Neutrophil (primary cell): ENCODE data around the gene HPS5.
"Not testable (repeated sequence)": the region's sequence is repeated elsewhere in the genome, so short reads cannot be mapped to it uniquely, and the experiment has no call there.

ENCODE experiments used
- H3K27ac ChIP-seq: fragments of 200-600 bp; sonication (generic); 2 replicates; pipeline ENCODE4 v1.5.1; 2016; ENCODE audit warnings: mild to moderate bottlenecking, moderate library complexity
- H3K27me3 ChIP-seq: fragments of 200-600 bp; sonication (generic); 2 replicates; pipeline ENCODE4 v1.6.0; 2016; ENCODE audit warnings: mild to moderate bottlenecking
- H3K36me3 ChIP-seq: fragments of 200-600 bp; sonication (generic); 2 replicates; pipeline ENCODE4 v1.5.1; 2017
- H3K4me1 ChIP-seq, 2 experiments: fragments of 200-600 bp in 1 of 2; sonication (generic) in 1 of 2; 1 replicate in 1 of 2; 2 replicates in 1 of 2; pipeline versions ENCODE4 v1.5.1 to v1.6.1; 2013 to 2016; ENCODE audit warnings: low read depth in 1 of 2, low read length in 1 of 2, mild to moderate bottlenecking in 1 of 2, moderate library complexity in 1 of 2; ENCODE audit not compliant: control insufficient read depth in 1 of 2, insufficient read depth in 1 of 2
- H3K4me3 ChIP-seq, 2 experiments: fragments of 200-600 bp in 1 of 2; sonication (generic) in 1 of 2; 1 replicate in 1 of 2; 2 replicates in 1 of 2; pipeline ENCODE4 v1.5.1; 2013 to 2016; ENCODE audit warnings: low read depth in 1 of 2, low read length in 1 of 2, mild to moderate bottlenecking in 1 of 2, moderate library complexity in 1 of 2
- H3K9me3 ChIP-seq: fragments of 200-600 bp; sonication (generic); 2 replicates; pipeline ENCODE4 v1.5.1; 2016
- CTCF ChIP-seq: fragments of 200-600 bp; sonication (generic); IDR thresholded peaks from 2 replicates; pipeline ENCODE4 v1.5.1; 2016; ENCODE audit warnings: antibody characterized with exemption

The HPS5 gene

GRCh38 chr11:18271206-18271605 lies 50.7 kb downstream of the HPS5 start:
- no peak for TF ChIP-seq CTCF
- Histone ChIP-seq H3K4me1 (no peaks in the 10 kb centered on the region), H3K27me3 (no peaks in the 10 kb centered on the region), H3K36me3 (no peaks in the 10 kb centered on the region), H3K27ac (no peak overlapping the region), H3K9me3 (no peaks in the 10 kb centered on the region), H3K4me3 (no peak overlapping the region)

GRCh38 chr11:18270102-18270501 lies 51.8 kb downstream of the HPS5 start:
- no peaks in the 10 kb centered on the region for H3K9me3 ChIP-seq
- TF ChIP-seq CTCF, result no peak
- no peak overlapping the region for H3K27ac ChIP-seq
- H3K4me3 ChIP-seq, result no peak overlapping the region
- H3K36me3 ChIP-seq, result no peaks in the 10 kb centered on the region
- H3K27me3 ChIP-seq, result no peaks in the 10 kb centered on the region
- H3K4me1 ChIP-seq, result peaks cover 0 to 7% of the 10 kb centered on the region in 2 experiments

- H3K9me3 ChIP-seq, H3K27me3 ChIP-seq, H3K36me3 ChIP-seq, H3K27ac ChIP-seq, H3K4me3 ChIP-seq, H3K4me1 ChIP-seq: not testable (repeated sequence)
Measured at GRCh38 chr11:18269252-18269651, 52.7 kb downstream of the HPS5 start.

GRCh38 chr11:18267335-18268133 lies 54.4 kb downstream of the HPS5 start:
- not testable (repeated sequence) for H3K9me3 ChIP-seq, H3K4me1 ChIP-seq, H3K27ac ChIP-seq, H3K4me3 ChIP-seq, H3K36me3 ChIP-seq, H3K27me3 ChIP-seq

- TF ChIP-seq CTCF, result no peak
- Histone ChIP-seq H3K4me3 (no peak within 1 kb of the TSS), H3K27ac (peak within 1 kb of the TSS; percentile 36), H3K9me3 (no peaks in the 10 kb centered on the region), H3K27me3 (peaks cover 6% of the 10 kb centered on the region), H3K4me1 (peaks cover 0 to 7% of the 10 kb centered on the region in 2 experiments), H3K36me3 (no peaks in the 10 kb centered on the region)
Measured at GRCh38 chr11:18265949-18266348, 56.0 kb downstream of the HPS5 start, which contains the start of gene SAA1. Gene SAA1, plus strand, starts transcription at chr11:18266264. Its CDS starts 624 bp downstream, at chr11:18266888.

GRCh38 chr11:18264677-18265555 lies 57.0 kb downstream of the HPS5 start:
- Histone ChIP-seq H3K36me3 (no peaks in the 10 kb centered on the region), H3K4me1 (peaks cover 0 to 7% of the 10 kb centered on the region in 2 experiments), H3K4me3 (no peak overlapping the region), H3K9me3 (no peaks in the 10 kb centered on the region), H3K27me3 (peaks cover 14% of the 10 kb centered on the region), H3K27ac (peak overlapping the region; percentile 36)
- TF ChIP-seq CTCF, result no peak
